ENCODE measurements around the gene AADAC.
"Not testable (repeated sequence)": the region's sequence is repeated elsewhere in the genome, so short reads cannot be mapped to it uniquely, and the experiment has no call there.

Gene AADAC

DNA sequence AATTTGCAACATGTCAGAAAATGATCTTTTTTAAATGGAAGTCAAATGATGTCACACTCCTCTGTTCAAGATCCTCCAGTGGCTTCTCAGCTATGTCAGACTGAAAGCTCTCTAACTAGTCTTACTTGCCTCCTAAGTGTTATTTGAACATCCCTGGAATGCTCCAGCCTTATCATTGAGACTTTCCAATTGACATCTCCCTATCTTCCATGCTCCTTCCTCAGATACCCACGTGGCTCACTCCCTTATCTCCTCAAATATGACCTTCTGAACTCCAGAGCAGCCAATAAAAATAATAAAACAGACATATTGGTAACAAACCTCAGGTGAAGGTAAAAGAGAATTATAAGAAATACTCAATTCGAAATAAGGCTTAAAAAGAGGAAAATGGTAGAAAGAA lies 25.5 kb upstream of the AADAC start:
- TF ChIP-seq, protein P1, sequence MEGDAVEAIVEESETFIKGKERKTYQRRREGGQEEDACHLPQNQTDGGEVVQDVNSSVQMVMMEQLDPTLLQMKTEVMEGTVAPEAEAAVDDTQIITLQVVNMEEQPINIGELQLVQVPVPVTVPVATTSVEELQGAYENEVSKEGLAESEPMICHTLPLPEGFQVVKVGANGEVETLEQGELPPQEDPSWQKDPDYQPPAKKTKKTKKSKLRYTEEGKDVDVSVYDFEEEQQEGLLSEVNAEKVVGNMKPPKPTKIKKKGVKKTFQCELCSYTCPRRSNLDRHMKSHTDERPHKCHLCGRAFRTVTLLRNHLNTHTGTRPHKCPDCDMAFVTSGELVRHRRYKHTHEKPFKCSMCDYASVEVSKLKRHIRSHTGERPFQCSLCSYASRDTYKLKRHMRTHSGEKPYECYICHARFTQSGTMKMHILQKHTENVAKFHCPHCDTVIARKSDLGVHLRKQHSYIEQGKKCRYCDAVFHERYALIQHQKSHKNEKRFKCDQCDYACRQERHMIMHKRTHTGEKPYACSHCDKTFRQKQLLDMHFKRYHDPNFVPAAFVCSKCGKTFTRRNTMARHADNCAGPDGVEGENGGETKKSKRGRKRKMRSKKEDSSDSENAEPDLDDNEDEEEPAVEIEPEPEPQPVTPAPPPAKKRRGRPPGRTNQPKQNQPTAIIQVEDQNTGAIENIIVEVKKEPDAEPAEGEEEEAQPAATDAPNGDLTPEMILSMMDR (IDR thresholded peaks at IDR 0.05; ENCODE audit: low read depth, low read length): no peak
- DNase-seq (ENCODE audit: extremely low read depth, low read depth): no peak

DNA sequence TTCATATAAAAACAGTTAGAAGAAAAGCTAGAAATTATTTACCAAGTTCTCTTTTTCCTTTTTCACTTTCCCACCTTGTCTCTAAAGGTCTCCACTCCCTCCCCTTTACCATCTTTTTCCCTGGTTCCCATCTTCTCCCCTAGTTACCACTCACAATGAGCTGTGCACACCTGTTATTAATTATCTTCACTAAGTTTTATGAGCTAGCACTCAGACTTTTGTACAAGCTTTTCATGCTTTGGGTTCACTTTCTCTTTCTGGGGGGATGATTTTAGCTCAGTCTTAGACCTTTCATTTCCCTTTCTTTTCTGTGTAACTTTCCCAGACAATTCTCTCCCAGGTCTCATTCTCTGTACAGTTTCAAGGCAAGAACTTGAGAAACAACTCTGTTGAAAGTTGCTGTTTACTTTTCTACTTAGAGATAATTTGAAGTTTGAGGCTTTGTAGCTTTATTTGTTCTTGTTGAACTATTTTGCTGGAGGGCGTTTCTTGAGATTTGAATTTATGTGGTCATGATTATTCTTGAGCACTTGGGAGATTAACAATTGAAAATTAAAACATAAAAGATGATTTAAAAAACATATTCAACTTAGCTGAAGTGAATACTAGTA lies 24.0 kb upstream of the AADAC start:
- no peak for DNase-seq (ENCODE audit: extremely low read depth, low read depth)
- TF ChIP-seq, protein P1 (IDR thresholded peaks at IDR 0.05; ENCODE audit: low read depth, low read length): no peak

DNA sequence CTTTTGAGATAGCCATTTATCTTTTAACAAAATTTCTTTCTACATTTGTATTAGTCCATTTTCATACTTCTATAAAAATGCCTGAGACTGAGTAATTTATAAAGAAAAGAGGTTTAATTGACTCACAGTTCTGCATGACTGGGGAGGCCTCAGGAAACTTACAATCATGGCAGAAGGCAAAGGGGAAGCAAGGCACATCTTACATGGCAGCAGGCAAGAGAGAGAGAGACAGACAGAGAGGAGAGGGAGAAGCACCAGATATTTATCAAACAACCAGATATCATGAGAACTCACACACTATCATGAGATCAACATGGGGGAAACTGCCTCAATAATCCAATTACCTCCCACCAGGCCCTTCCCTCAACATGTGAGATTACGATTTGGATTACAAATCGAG lies 23.2 kb upstream of the AADAC start:
- not testable (repeated sequence) for DNase-seq (ENCODE audit: extremely low read depth, low read depth)

DNA sequence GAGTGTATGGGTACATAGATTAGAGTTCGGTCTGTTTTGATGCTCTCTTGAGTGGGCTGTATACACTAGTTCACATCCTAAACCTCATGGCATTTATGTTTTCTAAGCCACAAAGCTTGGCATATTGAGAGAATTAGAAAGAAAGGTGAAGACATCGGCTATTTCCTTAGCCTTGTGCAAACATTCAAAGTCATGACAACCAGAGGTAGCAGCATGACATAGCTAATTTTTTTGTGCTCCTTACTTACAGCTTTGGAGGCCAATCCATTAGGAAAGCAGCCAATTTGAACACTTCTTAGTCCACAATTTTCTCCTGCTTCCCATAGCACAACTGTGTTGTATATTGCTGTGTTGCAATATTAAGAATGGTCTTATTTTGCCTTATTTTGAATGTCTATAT lies 21.5 kb upstream of the AADAC start:
- TF ChIP-seq, protein P1 (IDR thresholded peaks at IDR 0.05; ENCODE audit: low read depth, low read length): no peak

DNA sequence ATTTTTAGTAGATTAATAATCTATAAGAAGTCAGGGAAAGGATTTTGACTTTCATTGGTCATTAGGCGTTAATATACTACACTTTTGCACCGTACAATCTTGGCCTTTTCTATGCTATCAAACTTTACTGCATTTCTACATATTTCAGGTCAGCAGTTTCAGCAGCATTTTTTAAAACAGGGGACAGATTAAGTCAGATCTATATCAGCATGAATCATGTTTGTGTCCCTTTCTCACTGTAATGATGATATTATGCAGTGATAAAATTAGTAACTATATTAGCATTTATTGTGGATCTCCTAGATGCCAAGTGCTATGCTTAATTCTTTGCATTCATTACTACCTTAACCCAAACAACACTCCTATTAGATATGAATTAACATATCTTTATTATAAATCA lies 20.3 kb upstream of the AADAC start:
- no peak for DNase-seq (ENCODE audit: extremely low read depth, low read depth)
- TF ChIP-seq, protein P1 (IDR thresholded peaks at IDR 0.05; ENCODE audit: low read depth, low read length): no peak

More for the DNA sequence above, 21.5 kb upstream of the AADAC start:
- DNase-seq (ENCODE audit: extremely low read depth, low read depth): no peak

DNA sequence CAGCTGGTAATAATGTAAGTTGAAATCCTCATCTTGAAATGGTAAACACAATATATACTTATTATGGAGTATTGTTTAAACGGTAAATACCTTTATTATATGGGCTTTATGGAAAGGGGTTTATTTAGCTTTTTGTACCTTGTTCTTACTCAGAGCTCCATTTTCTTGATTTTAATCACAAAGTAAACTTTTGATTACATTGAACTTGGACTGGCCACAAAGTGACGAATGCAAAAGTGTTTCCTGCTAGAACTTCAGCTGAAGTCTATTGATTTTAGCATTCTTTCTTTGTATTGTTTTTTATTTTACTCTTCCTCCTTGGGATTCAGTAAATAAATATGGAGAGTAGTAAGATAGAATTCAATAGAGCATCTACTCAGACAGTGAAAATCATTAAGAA lies 19.8 kb upstream of the AADAC start:
- no peak for DNase-seq (ENCODE audit: extremely low read depth, low read depth)

DNA sequence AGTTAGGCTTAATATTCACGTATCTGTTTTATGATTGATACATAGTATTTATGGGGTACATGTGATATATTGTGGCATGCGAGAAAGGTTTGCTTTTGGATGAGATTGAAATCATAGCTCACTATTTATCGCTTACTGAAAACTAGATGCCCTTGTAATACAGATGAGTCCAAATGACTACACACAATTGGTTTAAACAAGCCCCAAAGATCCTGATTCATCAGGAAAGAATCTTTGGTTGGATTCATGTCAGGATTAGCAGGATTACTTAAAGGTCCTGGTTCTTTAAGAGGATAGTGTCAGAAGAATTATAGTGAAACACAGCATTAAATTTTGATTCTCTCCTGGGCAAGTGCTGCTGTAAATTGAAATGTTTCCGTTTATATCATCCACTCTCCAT lies 18.6 kb upstream of the AADAC start:
- peak; percentile 29 for DNase-seq (ENCODE audit: extremely low read depth, low read depth)
- TF ChIP-seq, protein P1 (IDR thresholded peaks at IDR 0.05; ENCODE audit: low read depth, low read length): no peak

More for the DNA sequence above, 19.8 kb upstream of the AADAC start:
- TF ChIP-seq, protein P1 (IDR thresholded peaks at IDR 0.05; ENCODE audit: low read depth, low read length): no peak

DNA sequence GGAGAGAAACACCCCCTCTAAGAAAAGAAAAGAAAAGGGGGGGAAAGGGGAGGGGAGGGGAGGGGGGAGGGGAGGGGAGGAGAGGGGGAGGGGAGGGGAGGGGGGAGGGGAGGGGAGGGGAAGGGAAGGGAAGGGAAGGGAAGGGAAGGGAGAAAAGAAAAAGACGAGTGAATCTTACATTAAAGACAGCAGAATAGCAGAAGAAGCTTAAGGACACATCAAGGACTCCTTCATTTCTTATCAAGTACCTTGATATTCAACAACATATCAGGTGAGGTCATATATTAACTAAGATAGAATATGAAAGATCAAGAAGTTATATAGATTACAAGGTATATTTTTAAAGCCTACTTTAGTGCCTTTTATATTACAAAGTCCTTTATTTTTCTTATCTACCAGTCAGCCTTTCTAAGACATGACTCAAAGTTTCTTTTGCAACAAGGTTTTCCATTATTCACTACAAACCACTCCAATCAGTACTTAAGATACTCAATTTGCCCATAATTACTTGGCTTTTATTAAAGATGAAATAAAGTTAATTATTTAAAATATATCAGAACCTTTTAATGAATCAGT lies 17.7 kb upstream of the AADAC start:
- no peak for DNase-seq (ENCODE audit: extremely low read depth, low read depth)
- TF ChIP-seq, protein P1 (IDR thresholded peaks at IDR 0.05; ENCODE audit: low read depth, low read length): no peak

Measured in AG09319 (cell line).